ENCODE data around the gene SH3RF3. TPM values are rescaled to one million over a fixed set of nuclear protein-coding genes. Genes with fewer than 3 reads are reported as not detected.

Gene SH3RF3
- total RNA-seq, 1 donor from 2014 or later: 0.28 TPM

DNA sequence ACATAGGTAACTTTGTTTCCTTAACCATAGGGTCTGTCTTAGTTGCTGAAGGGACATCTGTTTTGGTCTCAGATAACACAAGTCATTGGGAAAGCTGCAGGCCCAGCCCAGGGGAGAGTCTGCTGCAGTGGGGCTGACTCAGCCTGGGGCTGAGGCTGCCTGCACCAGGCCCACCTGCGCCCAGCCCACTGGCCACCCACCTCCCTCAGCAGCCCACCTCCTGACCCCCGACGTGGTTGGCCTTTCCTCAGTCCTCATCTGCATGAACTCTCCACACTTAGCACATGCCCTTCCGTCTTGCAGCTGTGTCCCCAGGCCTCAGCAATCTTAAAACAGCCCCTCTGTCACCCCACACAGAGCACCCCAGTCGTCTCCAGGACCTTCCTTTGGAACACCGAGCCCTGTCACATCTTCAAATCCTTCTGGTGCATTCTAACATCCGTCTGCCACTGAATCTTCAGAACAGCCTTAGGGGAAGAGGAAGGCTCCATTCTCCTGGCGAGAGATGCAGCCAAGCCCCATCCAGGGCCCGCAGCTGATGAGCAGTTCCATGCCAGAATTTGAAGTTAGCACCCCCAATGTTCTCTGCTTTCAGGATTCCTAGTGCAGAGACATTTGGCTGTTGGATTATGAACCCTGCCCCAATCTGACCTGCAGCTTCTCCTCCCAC lies 253.4 kb downstream of the SH3RF3 start:
- no peaks in the 10 kb centered on the region for H3K79me2 ChIP-seq (ENCODE audit: low read depth)
- Mint-ChIP-seq H3K27ac (no peak overlapping the region), H3K4me1 (peaks cover 36% of the 10 kb centered on the region), H3K36me3 (no peaks in the 10 kb centered on the region), H3K27me3 (ENCODE audit: insufficient read depth, low read depth) (peaks cover 20% of the 10 kb centered on the region), H3K4me3 (peak overlapping the region; percentile 24), H3K9me3 (no peaks in the 10 kb centered on the region)
- no peak overlapping the region for H3K9ac ChIP-seq
- no peaks in the 10 kb centered on the region for H3K27me3 ChIP-seq
- H3K4me1 ChIP-seq: peaks cover 23% of the 10 kb centered on the region
- no peak overlapping the region for H2AFZ ChIP-seq (replicated peaks)
- H3K4me3 ChIP-seq: no peak overlapping the region
- H3K9me3 ChIP-seq (ENCODE audit: low read depth): no peaks in the 10 kb centered on the region
- DNase-seq (ENCODE audit: low spot score): no peak
- no peaks in the 10 kb centered on the region for H4K20me1 ChIP-seq (ENCODE audit: low read depth)
- no peak overlapping the region for H3K27ac ChIP-seq
- H3F3A ChIP-seq (ENCODE audit: low read depth): peaks cover 13% of the 10 kb centered on the region
- H3K36me3 ChIP-seq: no peaks in the 10 kb centered on the region
- TF ChIP-seq EZH2phosphoT487 (IDR thresholded peaks at IDR 0.05): no peak
- TF ChIP-seq, protein P1, sequence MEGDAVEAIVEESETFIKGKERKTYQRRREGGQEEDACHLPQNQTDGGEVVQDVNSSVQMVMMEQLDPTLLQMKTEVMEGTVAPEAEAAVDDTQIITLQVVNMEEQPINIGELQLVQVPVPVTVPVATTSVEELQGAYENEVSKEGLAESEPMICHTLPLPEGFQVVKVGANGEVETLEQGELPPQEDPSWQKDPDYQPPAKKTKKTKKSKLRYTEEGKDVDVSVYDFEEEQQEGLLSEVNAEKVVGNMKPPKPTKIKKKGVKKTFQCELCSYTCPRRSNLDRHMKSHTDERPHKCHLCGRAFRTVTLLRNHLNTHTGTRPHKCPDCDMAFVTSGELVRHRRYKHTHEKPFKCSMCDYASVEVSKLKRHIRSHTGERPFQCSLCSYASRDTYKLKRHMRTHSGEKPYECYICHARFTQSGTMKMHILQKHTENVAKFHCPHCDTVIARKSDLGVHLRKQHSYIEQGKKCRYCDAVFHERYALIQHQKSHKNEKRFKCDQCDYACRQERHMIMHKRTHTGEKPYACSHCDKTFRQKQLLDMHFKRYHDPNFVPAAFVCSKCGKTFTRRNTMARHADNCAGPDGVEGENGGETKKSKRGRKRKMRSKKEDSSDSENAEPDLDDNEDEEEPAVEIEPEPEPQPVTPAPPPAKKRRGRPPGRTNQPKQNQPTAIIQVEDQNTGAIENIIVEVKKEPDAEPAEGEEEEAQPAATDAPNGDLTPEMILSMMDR (IDR thresholded peaks at IDR 0.05): no peak
- TF ChIP-seq EZH2 (IDR thresholded peaks at IDR 0.05): no peak
- no peak overlapping the region for H3K4me2 ChIP-seq

DNA sequence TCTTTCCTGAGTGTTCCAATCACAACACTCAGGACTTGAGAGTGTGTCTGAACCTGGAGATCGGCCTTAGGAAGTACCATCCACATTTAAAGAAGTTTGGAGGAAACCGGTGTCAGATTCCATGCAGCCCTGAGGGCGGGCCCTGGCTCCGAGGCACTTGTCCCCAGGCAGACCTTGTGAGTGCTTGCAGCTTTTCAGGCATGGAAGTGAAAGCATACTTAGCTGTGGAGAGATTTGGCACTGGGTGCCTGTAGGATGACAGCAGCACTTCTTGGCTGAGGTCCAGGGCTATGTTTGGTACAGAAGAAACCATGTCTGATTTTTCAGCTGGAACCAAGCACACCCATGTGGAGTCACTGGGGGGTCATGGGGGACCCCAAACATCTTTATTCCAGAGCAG lies 253.9 kb downstream of the SH3RF3 start:
- H3K4me1 Mint-ChIP-seq: peaks cover 42% of the 10 kb centered on the region
- H3K9ac ChIP-seq: no peak overlapping the region
- H2AFZ ChIP-seq (replicated peaks): no peak overlapping the region
- no peak overlapping the region for H3K27ac ChIP-seq
- H3K27me3 ChIP-seq: no peaks in the 10 kb centered on the region
- no peaks in the 10 kb centered on the region for H4K20me1 ChIP-seq (ENCODE audit: low read depth)
- peaks cover 23% of the 10 kb centered on the region for H3K4me1 ChIP-seq
- no peak for TF ChIP-seq EZH2phosphoT487 (IDR thresholded peaks at IDR 0.05)
- no peak for TF ChIP-seq EZH2 (IDR thresholded peaks at IDR 0.05)
- TF ChIP-seq, protein P1 (IDR thresholded peaks at IDR 0.05): no peak
- H3K4me3 Mint-ChIP-seq: no peak overlapping the region
- H3F3A ChIP-seq (ENCODE audit: low read depth): peaks cover 13% of the 10 kb centered on the region
- H3K4me3 ChIP-seq: no peak overlapping the region
- no peak for DNase-seq (ENCODE audit: low spot score)
- no peaks in the 10 kb centered on the region for H3K36me3 Mint-ChIP-seq
- no peaks in the 10 kb centered on the region for H3K36me3 ChIP-seq
- H3K27ac Mint-ChIP-seq: no peak overlapping the region
- no peaks in the 10 kb centered on the region for H3K9me3 Mint-ChIP-seq
- no peaks in the 10 kb centered on the region for H3K9me3 ChIP-seq (ENCODE audit: low read depth)
- H3K79me2 ChIP-seq (ENCODE audit: low read depth): no peaks in the 10 kb centered on the region
- H3K27me3 Mint-ChIP-seq (ENCODE audit: insufficient read depth, low read depth): peaks cover 23% of the 10 kb centered on the region
- H3K4me2 ChIP-seq: no peak overlapping the region

DNA sequence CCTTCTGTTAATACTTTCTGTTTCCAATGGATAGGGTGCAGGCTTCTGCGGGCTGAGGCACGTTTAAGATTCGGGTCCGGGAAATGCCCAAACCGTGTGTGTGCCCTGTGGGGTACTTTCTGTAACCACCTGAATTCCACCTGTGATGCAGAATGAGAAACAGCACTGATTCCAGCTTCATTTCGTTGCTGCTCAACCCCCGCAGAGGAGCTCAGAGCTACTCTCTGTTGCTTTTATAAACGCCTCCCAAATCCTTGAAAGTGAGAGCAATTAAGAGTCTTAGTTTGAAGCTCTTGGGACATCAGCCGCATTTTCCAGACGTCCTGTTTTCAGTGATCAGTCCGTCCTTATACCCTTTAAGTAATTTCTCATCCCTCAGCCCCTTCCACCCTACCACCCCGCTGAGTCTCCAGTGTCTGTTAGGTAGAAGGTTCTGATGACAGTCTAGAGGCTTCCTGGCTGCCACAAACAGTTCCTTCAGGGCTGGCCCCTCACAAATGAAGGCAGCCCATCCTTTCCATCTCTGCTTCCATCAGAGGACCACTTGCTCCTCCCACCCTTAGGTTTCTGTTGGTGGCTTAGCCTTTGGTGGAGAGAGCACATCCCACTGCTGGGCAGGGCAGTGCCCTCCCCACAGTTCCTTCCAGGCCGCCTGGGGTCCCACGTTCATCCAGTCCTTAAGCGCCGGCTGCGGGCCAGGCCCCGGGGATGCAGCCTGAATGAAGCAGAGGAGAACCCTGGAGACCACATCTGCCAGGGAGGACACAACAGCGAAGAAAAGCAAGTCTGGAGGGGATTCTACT lies 254.7 kb downstream of the SH3RF3 start:
- Histone ChIP-seq H3K27ac (no peak overlapping the region), H3K4me1 (peaks cover 23% of the 10 kb centered on the region), H3K27me3 (no peaks in the 10 kb centered on the region), H4K20me1 (ENCODE audit: low read depth) (no peaks in the 10 kb centered on the region), H3K4me2 (no peak overlapping the region), H3K79me2 (ENCODE audit: low read depth) (no peaks in the 10 kb centered on the region), H3F3A (ENCODE audit: low read depth) (peaks cover 13% of the 10 kb centered on the region), H3K36me3 (no peaks in the 10 kb centered on the region), H3K9me3 (ENCODE audit: low read depth) (no peaks in the 10 kb centered on the region), H3K9ac (no peak overlapping the region), H2AFZ (replicated peaks) (no peak overlapping the region), H3K4me3 (no peak overlapping the region)
- Mint-ChIP-seq H3K4me1 (peaks cover 48% of the 10 kb centered on the region), H3K36me3 (no peaks in the 10 kb centered on the region), H3K4me3 (no peak overlapping the region), H3K9me3 (no peaks in the 10 kb centered on the region), H3K27me3 (ENCODE audit: insufficient read depth, low read depth) (peaks cover 22% of the 10 kb centered on the region), H3K27ac (no peak overlapping the region)
- no peak for DNase-seq (ENCODE audit: low spot score)
- TF ChIP-seq EZH2phosphoT487 (IDR thresholded peaks at IDR 0.05): no peak
- TF ChIP-seq, protein P1 (IDR thresholded peaks at IDR 0.05): no peak
- TF ChIP-seq EZH2 (IDR thresholded peaks at IDR 0.05): no peak
